ENCODE results near the gene M6PR.
"Not testable (repeated sequence)": the region's sequence is repeated elsewhere in the genome, so short reads cannot be mapped to it uniquely, and the experiment has no call there.

Gene M6PR

DNA sequence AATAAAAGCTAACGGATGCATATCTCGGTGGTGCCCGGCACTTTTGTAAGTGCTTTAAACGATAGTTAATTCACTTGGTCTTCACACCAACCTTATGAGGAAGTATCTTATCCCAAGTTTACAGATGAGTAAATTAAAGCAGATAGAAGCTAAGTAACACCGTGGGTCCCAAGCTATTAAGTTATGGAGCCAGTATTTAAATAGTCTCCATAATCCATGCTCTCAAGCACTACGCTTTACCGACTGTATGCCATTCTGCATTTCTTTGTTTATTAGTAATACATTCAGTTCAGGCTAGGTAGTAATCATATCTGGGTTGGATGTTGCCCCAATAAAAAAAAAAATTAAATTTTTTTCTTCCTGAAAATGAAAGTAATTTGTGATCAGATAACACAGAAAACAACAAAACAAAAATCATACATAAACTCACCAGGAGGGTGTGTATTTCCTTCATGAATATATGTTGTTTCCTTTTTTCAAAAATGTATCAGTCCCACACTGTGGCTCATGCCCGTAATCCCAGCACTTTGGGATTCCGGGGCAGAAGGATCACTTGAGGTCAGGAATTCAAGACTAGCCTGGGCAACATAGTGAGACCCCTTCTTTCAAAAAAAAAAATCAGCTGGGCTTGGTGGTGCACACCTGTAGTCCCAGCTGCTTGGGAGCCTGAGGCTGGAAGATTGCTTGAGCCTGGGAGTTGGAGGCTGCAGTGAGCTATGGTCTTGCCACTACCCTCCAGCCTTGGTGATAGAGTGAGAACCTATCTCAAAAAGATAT lies 1.4 kb upstream of the M6PR start:
- DNase-seq, result no peak

DNA sequence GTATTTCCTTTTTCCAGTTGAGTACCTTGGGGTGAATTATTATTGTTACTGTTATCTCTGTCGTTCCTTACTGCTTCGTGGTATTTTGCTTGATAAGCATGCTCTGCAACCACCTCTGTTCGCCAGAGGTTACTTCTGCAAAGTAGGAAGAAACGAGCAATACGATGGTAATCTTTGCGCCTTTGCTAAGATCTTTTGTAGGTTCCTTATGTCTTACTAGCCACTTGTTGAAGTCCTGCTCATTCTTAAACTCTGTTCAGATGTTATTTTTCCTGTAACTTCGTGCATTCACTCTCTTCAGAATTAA lies 729 bp upstream of the M6PR start:
- peak; percentile 82 for DNase-seq

DNA sequence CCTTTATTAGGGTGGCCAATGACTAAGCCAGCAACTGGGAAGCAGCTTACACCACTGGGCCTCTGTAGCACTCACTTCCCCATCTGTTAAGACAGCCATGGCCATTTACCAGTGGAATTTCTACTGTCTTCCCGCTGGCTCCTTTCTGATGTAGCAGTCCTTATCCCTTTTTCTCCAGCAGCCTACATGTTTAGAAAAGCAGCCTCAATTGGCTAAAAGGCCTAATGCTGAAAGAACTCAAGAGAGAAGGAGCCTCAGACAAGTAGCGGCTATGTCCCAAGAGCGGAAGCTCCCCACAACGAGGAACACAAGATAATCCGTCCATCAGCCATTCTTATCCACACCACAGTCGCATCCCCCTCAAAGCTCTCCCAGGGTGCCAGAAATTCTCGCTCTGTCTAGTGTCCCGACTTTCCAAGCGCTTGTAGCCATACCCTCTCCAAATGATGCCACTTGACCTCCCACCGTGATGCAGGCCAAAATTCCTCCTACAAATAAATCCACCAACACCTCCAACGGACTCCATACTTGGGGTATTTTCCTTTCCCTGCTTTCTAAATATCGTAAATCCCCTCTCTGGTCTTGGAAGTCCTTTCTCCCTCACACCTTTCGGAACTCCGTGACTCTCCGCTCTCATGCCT lies 624 bp downstream of the M6PR start:
- DNase-seq, result no peak

DNA sequence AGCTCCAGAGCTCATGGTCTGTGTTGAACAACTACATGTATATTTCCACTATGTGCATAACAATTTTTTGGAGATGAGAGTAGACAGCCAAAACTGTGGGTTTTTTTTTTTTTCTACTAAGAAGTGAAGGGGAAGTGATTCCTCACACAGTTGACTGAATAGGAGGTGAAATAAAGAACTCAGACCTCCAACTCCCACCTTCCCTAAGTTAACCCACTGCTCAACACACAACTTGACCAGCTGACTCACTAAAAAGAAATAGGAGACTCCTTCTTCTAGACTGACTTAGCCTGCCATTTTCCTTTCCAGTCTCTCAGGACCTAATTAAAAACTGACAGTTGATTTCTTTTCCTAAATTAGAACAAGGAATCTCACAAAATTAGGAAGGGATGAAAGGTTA lies 1.7 kb downstream of the M6PR start:
- no peak for DNase-seq

DNA sequence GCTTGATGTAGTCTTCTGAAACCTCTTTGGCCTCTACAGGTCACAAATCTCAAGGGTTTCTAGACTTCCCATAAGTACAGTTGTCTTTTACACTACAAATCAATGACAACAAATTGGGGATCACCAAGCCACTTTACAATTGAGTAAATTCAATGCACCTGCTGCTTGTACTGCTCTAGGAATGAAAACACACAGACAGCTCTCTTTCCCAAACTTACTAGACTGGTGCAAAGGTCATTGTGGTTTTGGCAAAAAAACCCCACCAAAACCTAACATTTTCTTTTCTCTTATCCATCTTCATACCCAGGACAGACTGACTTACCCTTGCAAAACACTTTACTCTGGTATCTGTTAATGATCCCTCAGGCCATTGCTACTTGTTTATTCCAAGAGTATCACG lies 2.7 kb downstream of the M6PR start:
- no peak for DNase-seq

DNA sequence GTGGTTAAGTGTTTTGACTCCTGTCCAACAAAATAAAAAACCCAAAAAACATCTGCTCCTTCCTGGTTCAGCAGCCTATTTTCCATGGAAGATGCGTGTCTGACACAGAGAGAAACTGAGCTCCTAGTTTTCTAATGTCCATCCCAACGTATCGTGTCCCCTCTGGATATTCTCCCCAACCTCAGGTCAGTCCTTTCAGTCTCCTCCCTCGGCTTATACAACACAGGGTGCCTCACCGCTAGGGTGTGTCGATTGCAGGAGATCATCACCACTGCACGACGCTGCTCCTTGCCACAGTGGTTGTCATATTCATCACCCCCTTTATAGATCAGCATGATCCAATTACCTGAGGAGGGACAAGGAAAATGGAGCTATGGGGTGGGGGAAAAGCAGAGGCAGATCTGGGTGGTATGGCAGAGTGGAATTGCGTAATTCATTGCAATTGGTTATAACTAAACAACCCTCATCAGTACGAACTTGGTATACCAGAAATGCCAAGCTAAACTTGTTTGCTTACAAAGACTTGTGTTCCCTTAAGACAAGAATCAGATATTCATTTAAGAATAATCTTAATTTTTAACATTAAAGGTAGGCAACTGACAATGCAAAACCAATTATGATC lies 5.8 kb downstream of the M6PR start:
- no peak for DNase-seq

DNA sequence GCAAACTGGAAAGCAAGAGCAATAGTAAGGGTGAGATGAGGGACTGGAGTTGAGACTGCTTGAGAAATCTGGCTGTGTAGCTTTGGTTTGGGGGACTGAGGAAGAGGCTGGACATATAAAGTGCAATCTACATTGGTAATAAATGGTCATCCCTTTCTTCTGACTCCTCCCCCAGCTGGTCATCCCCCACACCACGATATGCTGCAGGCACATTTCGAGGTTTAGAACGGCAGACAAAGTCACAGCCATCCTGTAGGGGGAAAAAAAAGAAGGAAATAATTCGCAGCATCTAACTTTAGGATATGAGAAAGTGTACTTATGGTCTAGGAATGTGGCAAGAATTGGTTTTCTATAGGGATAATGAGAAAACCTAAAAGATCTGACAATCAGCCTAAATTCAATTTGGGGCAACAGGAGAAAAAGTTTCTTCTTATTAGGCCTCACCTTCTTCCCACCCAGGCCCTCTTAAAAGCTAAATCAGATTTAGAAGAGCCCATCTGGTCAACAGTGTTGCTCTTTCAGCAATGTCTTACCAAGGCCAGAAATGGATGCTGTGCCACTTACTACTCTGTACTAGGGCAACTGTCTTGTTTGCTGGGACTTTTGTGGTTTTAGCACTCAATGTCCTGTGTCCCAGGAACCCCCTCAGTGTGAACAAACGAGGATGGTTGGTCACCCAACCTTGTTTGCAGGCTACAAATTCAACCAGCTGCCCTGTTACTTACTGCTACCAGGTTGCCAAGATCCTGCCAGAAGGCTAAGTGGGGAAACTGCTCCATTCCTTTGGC lies 7.6 kb downstream of the M6PR start:
- no peak for DNase-seq

DNA sequence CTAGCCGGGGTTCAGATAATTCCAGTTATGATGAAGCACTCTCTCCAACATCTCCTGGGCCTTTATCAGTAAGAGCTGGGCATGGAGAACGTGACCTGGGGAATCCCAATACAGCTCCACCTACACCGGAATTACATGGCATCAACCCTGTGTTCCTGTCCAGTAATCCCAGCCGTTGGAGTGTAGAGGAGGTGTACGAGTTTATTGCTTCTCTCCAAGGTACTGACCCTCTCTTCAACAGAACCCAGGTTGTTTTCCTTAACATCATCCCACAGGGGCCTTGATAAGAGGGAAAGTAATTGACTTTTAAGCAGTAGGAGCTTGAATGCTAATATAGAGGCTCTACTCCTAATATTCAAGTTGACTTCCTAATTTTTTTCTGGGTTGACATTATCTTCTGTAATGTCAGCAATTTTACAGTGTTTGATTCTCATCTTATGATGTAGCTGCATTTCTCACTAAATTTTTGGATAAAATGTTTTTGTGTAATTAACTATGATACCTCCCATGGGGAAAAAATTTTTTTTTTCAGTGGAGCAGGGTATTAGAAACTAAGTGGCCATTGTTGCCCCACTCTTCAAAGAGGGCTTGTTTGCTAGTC lies 11.5 kb downstream of the M6PR start:
- DNase-seq, result not testable (repeated sequence)

DNA sequence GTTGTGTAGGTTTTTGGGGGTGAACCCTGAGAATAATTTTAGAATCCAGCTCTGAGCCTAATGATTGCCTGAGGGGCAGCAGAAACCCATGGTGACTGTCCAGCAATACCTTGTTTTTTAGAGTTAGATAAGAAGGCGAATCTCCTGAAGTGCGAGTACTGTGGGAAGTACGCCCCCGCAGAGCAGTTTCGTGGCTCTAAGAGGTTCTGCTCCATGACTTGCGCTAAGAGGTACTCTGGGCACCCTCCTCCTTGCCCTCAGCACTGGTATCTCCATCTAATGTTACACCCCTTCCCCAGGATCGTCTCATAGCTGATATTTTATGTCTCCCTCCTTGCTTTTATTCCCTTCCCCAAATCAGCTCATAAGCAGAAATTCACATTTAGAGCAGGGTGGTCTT lies 12.7 kb downstream of the M6PR start:
- DNase-seq, result no peak

DNA sequence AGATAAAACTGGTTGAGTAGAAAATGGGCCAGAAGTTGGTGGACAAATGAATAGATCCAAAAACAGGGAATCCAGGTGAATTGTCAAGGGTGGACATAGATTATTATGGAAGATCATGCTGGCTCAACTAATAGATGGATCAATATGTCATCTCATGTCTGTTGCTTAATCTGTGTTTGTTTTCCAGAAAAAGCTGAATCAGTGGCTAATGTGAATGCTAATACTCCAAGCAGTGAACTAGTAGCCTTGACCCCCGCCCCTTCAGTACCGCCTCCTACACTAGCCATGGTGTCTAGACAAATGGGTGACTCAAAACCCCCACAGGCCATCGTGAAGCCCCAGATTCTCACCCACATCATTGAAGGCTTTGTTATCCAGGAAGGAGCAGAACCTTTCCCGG lies 15.4 kb downstream of the M6PR start:
- not testable (repeated sequence) for DNase-seq

DNA sequence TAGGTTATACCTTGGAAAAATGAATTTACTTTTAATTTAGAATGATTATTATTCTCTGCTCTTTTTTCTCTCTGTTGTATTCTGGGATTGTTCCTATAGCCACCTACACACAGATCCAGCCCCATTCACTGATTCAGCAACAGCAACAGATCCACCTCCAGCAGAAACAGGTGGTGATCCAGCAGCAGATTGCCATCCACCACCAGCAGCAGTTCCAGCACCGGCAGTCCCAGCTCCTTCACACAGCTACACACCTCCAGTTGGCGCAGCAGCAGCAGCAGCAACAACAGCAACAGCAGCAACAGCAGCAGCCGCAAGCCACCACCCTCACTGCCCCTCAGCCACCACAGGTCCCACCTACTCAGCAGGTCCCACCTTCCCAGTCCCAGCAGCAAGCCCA lies 17.0 kb downstream of the M6PR start:
- not testable (repeated sequence) for DNase-seq

DNA sequence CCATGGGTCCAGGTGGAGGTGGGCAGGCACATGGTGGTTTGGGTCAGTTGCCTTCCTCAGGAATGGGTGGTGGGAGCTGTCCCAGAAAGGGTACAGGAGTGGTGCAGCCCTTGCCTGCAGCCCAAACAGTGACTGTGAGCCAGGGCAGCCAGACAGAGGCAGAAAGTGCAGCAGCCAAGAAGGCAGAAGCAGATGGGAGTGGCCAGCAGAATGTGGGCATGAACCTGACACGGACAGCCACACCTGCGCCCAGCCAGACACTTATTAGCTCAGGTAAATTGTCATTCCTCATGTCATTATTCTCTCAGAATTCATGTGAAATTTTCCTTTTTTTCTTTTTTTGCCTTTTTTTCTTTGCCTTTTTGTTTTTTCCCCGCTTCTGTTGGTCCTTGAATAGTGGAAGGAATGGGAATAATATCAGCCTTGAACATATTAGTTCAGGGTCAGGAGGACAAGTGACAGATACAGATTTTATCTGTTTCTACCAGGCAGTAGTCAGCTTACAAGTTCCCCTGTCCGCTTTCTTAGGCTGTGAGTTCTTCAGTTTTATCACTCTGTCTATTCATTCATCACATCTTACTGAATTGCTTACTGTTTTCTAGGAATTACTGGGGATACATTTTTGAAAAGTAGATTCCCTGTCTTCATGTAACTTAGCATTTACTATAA lies 18.7 kb downstream of the M6PR start:
- DNase-seq, result not testable (repeated sequence)

DNA sequence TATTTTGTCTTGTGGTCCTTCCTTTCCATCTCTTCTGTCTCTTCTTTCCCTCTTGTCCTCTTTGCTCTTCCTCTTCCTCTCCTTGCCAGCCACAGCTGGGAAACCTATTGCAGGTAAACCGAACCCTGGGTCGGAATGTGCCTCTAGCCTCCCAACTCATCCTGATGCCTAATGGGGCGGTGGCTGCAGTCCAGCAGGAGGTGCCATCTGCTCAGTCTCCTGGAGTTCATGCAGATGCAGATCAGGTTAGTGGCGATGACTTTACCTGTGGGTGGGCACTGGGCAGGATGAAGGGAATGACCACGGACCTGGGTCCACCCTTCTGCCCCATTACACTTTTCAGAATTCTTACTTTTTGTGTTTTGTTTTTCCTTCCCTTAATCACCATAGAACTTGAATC lies 26.9 kb downstream of the M6PR start:
- no peak for DNase-seq

DNA sequence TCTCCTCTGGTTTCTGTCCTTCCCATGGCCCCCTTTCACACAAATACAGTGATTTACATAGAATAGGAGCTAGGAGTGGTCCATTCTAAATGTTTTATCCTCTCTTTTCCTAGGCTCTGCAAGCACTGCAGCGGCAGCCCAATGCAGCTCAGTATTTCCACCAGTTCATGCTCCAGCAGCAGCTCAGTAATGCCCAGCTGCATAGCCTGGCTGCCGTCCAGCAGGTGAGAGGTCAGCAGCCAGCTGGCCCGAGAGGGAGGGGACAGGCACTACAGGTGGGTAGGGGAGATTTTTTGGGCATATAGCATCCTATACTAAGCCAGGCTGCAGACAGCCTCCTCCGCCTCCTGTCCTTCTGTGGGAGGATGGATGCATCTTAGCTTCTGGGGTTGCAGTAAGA lies 29.8 kb downstream of the M6PR start:
- not testable (repeated sequence) for DNase-seq

DNA sequence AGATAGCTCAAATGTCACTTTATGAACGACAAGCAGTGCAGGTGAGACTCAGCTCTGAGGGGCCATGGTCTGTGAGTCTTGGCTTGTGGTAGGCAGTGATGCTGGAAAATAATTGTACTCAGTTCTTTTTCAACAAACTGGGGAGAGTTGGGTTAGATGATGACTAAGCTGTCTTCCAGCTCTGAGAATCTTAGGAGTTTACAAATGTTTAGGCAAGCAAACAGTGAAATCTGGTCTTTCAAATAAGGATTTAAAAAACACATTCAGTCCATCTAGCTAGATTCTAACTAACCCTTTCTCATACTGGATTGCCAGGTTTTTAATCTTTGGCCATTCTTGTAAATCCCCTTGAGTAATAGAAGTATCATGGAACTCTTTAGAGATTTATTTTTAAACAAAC lies 31.7 kb downstream of the M6PR start:
- no peak for DNase-seq

DNA sequence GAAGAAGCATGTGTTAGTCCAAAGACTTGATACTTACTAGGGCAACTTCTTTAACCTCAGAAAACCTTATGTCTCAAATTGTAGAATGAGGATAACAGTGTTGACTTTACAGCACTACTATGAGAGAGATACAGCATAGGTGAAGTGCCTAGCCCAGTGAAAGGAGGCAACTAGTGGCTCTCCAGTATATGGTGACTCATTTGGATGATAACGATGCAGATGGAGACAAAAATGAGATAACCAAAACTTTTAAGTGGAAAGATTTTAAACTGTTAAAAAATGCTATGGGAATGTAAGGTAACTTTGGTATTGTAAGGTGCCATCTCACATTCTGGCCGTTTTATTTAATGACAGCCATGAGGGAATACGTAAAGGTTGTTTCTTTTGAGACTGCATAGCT lies 32.4 kb downstream of the M6PR start:
- DNase-seq, result no peak

DNA sequence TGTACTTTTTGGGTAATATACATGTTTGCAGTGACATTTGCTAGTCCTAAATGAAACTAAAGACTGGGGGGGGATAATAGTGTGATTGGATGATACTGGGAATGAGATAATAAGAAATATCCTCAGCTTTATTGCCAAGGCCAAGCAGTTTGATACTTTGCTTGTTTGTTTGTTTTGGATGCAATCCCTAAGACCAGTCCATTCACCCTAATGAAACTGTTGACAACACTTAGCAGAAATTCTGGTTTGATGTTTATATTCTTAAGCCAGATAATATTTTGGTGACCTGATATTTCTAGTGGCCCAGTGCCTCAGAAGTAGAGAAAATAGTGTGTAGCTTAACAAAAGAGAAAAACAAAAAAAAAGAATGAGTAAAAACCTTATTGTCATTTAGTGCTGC lies 33.3 kb downstream of the M6PR start:
- no peak for DNase-seq

DNA sequence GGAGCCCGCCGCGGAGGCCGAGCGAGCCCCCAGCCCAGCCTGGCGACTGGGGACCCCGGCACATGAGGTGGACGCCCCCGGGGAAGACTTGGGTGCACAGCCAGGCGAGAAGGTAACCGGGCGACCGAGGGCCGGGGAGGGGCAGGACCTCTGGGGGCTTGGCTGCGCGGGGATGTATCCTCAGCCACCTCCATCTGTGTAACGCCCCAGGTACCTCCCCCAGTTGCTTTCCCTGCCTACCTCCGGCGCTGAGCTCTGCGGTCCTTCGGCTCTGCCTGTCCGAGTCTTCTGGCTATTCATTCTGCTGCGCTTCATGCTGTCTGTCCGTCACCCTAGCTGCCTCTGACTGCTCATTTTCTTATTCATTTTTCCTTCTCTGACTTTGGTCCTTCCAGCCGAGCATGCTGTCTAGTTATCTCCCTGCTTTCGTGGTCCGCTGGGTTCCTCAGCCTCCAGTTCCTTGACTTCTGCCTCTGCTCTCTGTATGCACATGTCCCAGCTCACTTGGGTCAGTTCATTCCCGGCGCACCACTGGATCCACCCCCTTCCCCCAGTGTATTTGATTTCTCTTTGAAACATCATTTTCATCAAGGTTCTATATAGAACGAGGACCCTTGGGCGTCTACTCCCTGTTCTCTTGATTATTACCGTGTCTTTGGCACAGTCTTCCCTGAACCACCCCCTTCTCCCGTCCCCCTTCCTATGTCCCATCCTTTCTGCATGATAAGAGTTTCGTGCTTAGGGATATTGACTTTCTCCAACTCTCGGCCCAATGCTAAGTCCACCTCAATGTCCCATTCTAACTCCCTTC lies 34.5 kb downstream of the M6PR start:
- peak; percentile 45 for DNase-seq

DNA sequence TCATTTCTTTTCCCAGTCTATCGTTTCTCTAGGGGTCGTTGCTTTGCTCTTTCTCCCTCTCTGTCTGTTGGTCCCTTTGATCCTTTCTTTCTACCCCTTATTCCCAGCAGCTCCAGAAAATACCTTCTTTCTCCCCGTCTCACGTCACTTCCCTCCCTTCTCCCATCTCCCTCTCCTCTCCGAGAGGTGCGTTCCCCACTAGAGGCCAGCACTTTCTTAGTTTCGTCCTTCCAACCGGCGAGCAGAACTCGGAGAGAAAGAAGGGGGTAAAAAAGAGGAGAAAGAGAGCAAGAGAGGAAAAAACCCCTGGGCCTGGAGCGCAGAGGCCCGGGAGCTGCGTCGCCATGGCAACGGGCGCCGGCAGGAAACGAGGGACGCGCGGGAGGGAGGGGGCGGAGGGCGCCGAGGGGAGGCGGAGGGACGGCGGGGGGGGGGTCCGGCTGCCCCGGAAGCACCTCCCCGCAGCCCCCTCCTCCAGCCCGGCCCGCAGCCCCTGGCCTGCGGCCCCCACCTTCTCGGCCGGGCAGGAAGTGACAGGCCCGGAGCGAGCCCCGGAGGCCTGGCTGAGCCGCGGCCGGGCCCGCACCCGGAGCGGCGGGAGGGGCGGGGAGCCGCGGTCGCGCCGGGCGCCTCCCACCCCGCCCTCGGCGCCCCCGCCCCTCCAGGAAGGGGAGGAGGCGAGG lies 35.3 kb downstream of the M6PR start, which contains the start of gene PHC1:
Gene PHC1 (plus strand): TSS at position 477 of the 683 bp plus-strand sequence. CDS start 3,169 bp downstream, outside the sequence.
- peak; percentile 84 for DNase-seq

DNA sequence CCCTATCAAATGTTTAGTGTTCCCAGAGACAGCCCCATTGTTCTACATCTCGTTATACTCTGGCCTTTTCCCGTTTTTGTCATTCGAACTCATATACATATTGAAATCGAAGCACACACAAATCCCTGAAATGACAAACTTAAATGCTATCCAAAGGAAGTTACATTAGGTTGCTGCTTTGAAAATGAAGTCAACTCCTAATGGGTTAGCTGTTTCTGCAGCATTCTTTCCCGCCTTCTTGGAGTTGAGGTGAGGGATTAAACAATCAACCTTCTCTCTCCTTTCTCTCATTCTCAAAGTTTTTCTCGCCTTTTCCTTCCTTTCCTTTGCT lies 35.8 kb downstream of the M6PR start:
- DNase-seq, result no peak

DNA sequence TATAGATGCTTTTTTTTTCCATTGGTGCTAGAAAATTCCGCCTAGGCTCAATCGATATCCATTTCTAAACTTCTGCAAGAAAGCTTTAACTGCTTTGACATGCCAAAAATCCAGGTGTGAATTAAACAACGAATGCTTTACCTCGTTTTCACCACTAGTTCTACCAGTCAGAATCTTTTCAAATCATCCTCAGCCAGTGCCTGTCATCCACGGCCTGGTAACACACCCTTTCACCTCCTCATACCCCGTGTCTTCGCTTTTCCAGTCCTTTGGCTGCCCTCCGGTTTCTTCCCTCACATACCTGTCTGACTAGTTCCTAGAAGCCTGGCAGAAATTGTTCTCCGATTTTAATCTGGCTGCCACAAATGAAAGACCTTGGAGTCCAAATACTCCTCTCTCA lies 36.5 kb downstream of the M6PR start:
- peak; percentile 53 for DNase-seq
